Esophagus (tissue), 2 donors: ENCODE results near the gene IL1F10. TPM values are rescaled to one million over a fixed set of nuclear protein-coding genes. Genes with fewer than 3 reads are reported as not detected.

Experiments used
- H3K27ac ChIP-seq, 2 donors: one replicate each; pipeline ENCODE4 v1.5.1; 2013; ENCODE audit warnings: low read depth in 2 of 2, mild to moderate bottlenecking in 2 of 2, inconsistent platforms in 1 of 2, low read length in 1 of 2, moderate library complexity in 1 of 2
- H3K27me3 ChIP-seq, 2 donors: one replicate each; pipeline ENCODE4 v1.6.1; 2013; ENCODE audit warnings: low read length in 2 of 2, control low read depth in 1 of 2, mild to moderate bottlenecking in 1 of 2; ENCODE audit not compliant: insufficient read depth in 2 of 2, control insufficient read depth in 1 of 2
- H3K36me3 ChIP-seq, 2 donors: one replicate each; pipeline ENCODE4 v1.6.1; 2013; ENCODE audit warnings: low read length in 1 of 2; ENCODE audit not compliant: control insufficient read depth in 2 of 2, insufficient read depth in 2 of 2
- H3K4me1 ChIP-seq, 2 donors: one replicate each; pipeline ENCODE4 v1.6.1; 2013; ENCODE audit warnings: low read length in 1 of 2; ENCODE audit not compliant: control insufficient read depth in 2 of 2, insufficient read depth in 2 of 2
- H3K4me3 ChIP-seq, 2 donors: one replicate each; pipeline ENCODE4 v1.5.1; 2013; ENCODE audit warnings: low read length in 2 of 2, mild to moderate bottlenecking in 2 of 2, low read depth in 1 of 2, moderate library complexity in 1 of 2
- H3K9me3 ChIP-seq, 2 donors: one replicate each; pipeline ENCODE4 v1.6.1; 2013; ENCODE audit warnings: mild to moderate bottlenecking in 2 of 2, low read depth in 1 of 2, low read length in 1 of 2, moderate library complexity in 1 of 2; ENCODE audit not compliant: control insufficient read depth in 2 of 2, insufficient read depth in 1 of 2
- WGBS, 2 donors: extraction: QIAGEN DNeasy Blood & Tissue Kit; methylation state at CpG; one replicate each; pipeline ENCODE4 v1.1.7; 2013; 5-methylcytosine and 5-hydroxymethylcytosine counted together
- polyA plus RNA-seq, 2 donors: library from polyadenylated mRNA; stranded (reverse); fragments of 200-250 nt; gene quantifications; one replicate each; pipeline ENCODE4 v1.2.3, GENCODE V29; 2013
- donor health status: healthy with polysubstance abuse.
- donor health status: Bipolar disorder and iron deficiency.

The IL1F10 gene, protein sequence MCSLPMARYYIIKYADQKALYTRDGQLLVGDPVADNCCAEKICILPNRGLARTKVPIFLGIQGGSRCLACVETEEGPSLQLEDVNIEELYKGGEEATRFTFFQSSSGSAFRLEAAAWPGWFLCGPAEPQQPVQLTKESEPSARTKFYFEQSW
- polyA plus RNA-seq, result under 1 TPM; 0.18 to 0.51 TPM

GRCh38 chr2:113067681-113068080 lies at the start of gene IL1F10:
Gene IL1F10, plus strand, starts transcription at chr2:113067970. Its CDS starts 4,769 bp downstream, at chr2:113072739.
- peaks cover 0 to 4% of the 10 kb centered on the region in 2 donors for H3K9me3 ChIP-seq
- H3K4me3 ChIP-seq, result no peak within 1 kb of the TSS
- 89 to 93% methylated on average over 3 of the region's 3 CpGs for WGBS, 2 donors
- no peaks in the 10 kb centered on the region for H3K27me3 ChIP-seq
- H3K4me1 ChIP-seq, result peaks cover 4 to 15% of the 10 kb centered on the region in 2 donors
- H3K36me3 ChIP-seq, result peaks cover 0 to 2% of the 10 kb centered on the region in 2 donors
- no peak within 1 kb of the TSS for H3K27ac ChIP-seq

- no peaks in the 10 kb centered on the region for H3K36me3 ChIP-seq
- H3K9me3 ChIP-seq, result no peaks in the 10 kb centered on the region
- WGBS, 2 donors, result 69 to 82% methylated on average over 3 of the region's 3 CpGs
- no peaks in the 10 kb centered on the region for H3K27me3 ChIP-seq
- no peaks in the 10 kb centered on the region for H3K4me1 ChIP-seq
- H3K4me3 ChIP-seq, result no peak overlapping the region
- no peak overlapping the region for H3K27ac ChIP-seq
Observed at GRCh38 chr2:113018509-113018908, 49.3 kb upstream of the IL1F10 start.

- Histone ChIP-seq H3K36me3 (no peaks in the 10 kb centered on the region), H3K27me3 (peaks cover 3 to 4% of the 10 kb centered on the region in 2 donors), H3K27ac (no peak overlapping the region), H3K4me1 (no peaks in the 10 kb centered on the region), H3K9me3 (no peaks in the 10 kb centered on the region), H3K4me3 (no peak overlapping the region)
- 55 to 66% methylated on average over 4 of the region's 4 CpGs for WGBS, 2 donors
Observed at GRCh38 chr2:113021312-113021711, 46.5 kb upstream of the IL1F10 start.

DNA sequence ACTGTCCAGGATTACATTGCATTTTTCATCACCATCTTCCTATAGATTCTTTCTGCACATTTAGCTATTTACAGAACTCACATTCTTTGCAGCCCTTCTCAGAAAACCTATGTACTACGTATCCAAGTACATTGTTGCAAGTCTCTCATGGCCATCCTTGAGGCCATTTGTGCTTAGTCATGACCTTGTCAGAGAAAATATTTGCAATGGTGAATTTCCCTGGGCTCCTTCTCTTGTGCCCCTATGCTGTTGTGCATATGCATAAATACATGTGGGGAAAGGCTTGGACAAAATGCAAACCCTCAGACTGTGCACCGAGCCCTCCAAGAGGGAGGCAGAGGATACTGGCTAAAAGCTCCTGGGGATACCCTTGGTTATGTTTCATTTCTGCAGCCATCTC lies 43.0 kb upstream of the IL1F10 start:
- Histone ChIP-seq H3K27me3 (peaks cover 3 to 4% of the 10 kb centered on the region in 2 donors), H3K9me3 (no peaks in the 10 kb centered on the region), H3K36me3 (no peaks in the 10 kb centered on the region), H3K27ac (no peak overlapping the region), H3K4me1 (no peaks in the 10 kb centered on the region), H3K4me3 (no peak overlapping the region)
- WGBS, 2 donors, result 81 to 93% methylated on average over 2 of the region's 2 CpGs

DNA sequence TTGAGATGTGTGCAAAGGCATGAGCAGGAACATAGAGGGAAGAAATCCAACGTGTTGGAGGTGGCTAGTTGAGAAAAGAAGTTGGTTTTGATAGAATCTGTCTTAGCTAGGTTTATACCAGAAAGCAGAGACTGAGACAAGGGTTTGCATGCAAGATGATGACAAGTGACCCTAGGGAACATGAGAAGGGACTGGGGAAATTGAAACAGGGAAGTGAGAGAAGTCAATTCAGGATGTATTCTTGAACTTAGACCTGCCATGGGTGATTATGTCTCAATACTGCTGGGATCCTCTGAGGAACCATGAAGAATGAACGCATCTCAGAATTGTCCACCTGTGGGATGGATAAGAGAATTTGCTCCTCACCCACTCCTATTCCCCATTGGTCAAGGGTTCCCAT lies 42.0 kb upstream of the IL1F10 start:
- 50 to 52% methylated on average over 2 of the region's 2 CpGs for WGBS, 2 donors
- no peak overlapping the region for H3K27ac ChIP-seq
- no peaks in the 10 kb centered on the region for H3K9me3 ChIP-seq
- H3K4me1 ChIP-seq, result no peaks in the 10 kb centered on the region
- H3K36me3 ChIP-seq, result no peaks in the 10 kb centered on the region
- peaks cover 3 to 4% of the 10 kb centered on the region in 2 donors for H3K27me3 ChIP-seq
- H3K4me3 ChIP-seq, result no peak overlapping the region

GRCh38 chr2:113027691-113028090 lies 40.1 kb upstream of the IL1F10 start:
- Histone ChIP-seq H3K36me3 (no peaks in the 10 kb centered on the region), H3K4me3 (no peak overlapping the region), H3K9me3 (no peaks in the 10 kb centered on the region), H3K4me1 (no peaks in the 10 kb centered on the region), H3K27ac (no peak overlapping the region), H3K27me3 (peaks cover 3 to 4% of the 10 kb centered on the region in 2 donors)
- 73 to 84% methylated on average over 2 of the region's 2 CpGs for WGBS, 2 donors

- Histone ChIP-seq H3K4me3 (no peak overlapping the region), H3K9me3 (no peaks in the 10 kb centered on the region), H3K27ac (no peak overlapping the region), H3K36me3 (no peaks in the 10 kb centered on the region), H3K27me3 (peaks cover 3 to 4% of the 10 kb centered on the region in 2 donors), H3K4me1 (no peaks in the 10 kb centered on the region)
- WGBS, 2 donors, result 10 to 13% methylated on average over 1 of the region's 1 CpG
Observed at GRCh38 chr2:113028112-113028511, 39.7 kb upstream of the IL1F10 start.

DNA sequence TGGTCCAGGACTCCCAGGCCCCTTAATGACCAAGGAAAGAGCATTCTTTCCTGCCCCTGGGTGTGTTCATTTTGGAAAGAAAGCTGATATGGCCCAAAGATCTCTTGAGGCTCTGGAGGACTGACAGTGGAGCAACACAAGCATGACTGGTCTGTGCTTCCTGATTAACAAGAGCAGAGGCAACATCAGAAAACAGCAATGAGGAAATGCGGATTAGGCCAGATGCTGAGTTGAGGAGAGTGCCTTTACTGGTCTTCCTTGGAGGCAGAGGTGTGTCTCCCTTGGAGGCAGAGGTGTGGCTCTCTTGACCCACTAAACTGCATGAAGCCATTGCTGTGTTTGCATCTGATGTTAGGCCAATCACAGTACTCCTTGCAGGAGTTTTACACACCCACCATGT lies 35.0 kb upstream of the IL1F10 start:
- H3K27me3 ChIP-seq, result no peaks in the 10 kb centered on the region
- WGBS, 2 donors, result 86 to 88% methylated on average over 1 of the region's 1 CpG
- no peaks in the 10 kb centered on the region for H3K9me3 ChIP-seq
- no peaks in the 10 kb centered on the region for H3K36me3 ChIP-seq
- peak overlapping the region; percentile 22 to 52 for H3K27ac ChIP-seq
- H3K4me3 ChIP-seq, result no peak overlapping the region
- peaks cover 0 to 2% of the 10 kb centered on the region in 2 donors for H3K4me1 ChIP-seq

DNA sequence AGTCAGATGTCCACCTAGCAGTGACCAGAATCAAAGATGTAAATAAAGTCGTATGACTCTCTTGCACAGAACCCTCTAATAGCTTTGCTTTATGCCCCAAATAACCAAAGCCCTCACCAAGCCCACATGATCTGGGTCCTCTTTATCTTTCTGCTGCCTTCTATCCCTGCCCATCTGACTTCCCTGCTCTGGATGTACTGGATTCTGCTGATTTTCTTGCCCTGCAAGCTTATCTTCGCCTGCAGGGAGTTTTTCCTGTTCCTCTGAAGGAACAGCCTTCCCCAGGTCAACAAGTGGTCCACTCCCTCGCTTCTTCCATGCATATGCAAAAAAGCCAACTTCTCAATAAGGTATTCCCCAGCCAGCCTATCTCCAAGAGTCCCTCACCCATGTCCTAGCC lies 33.8 kb upstream of the IL1F10 start:
- H3K27me3 ChIP-seq, result no peaks in the 10 kb centered on the region
- no peaks in the 10 kb centered on the region for H3K36me3 ChIP-seq
- peak overlapping the region in 1 of 2 donors; percentile 35 for H3K27ac ChIP-seq
- H3K4me3 ChIP-seq, result no peak overlapping the region
- WGBS, 2 donors, result 68 to 81% methylated on average over 3 of the region's 3 CpGs
- no peaks in the 10 kb centered on the region for H3K9me3 ChIP-seq
- H3K4me1 ChIP-seq, result peaks cover 0 to 2% of the 10 kb centered on the region in 2 donors

DNA sequence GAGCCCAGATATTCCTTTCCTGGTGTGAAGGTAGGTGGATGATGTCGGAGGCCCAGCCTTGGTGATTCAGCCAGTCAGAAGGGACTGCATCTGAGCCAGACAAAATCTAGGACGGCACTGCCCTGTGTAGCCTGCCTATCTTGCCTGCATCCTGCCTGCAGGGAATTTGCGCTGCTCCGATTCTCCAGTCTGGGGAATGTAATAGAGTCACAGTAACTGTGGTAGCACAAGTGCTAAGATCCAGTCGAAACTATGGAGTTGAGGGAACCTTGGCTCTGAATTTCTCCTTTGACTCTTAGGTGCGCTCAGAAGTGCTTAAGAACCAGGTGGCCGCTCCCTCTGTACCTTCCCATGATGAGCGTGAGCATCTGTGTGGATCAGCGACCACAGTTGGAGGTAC lies 31.0 kb upstream of the IL1F10 start:
- Histone ChIP-seq H3K36me3 (no peaks in the 10 kb centered on the region), H3K27ac (peak overlapping the region in 1 of 2 donors; percentile 11), H3K27me3 (no peaks in the 10 kb centered on the region), H3K4me1 (peaks cover 0 to 2% of the 10 kb centered on the region in 2 donors), H3K9me3 (no peaks in the 10 kb centered on the region), H3K4me3 (no peak overlapping the region)
- WGBS, 2 donors, result 89 to 94% methylated on average over 9 of the region's 9 CpGs
